ENCODE measurements around the gene TBC1D2B.

TBC1D2B gene

GRCh38 chr15:78035321-78035751, 42.2 kb downstream of the TBC1D2B start:
- intact Hi-C loops (cut with micrococcal nuclease), result loop anchor here (5.0 kb wide), 1 partner anchor 37 kb away; no protein-coding TSS in a partner anchor
- H3K27me3 Mint-ChIP-seq, result no peaks in the 10 kb centered on the region
- H3K27ac Mint-ChIP-seq, result peak overlapping the region; percentile 86
- H3K36me3 Mint-ChIP-seq (ENCODE audit: low read depth), result peaks cover 89% of the 10 kb centered on the region
- no peaks in the 10 kb centered on the region for H3K9me3 Mint-ChIP-seq
- peaks cover 82% of the 10 kb centered on the region for H3K4me1 Mint-ChIP-seq (ENCODE audit: low read depth)
- peak overlapping the region; percentile 37 for H3K4me3 Mint-ChIP-seq

GRCh38 chr15:78034495-78035191, 42.9 kb downstream of the TBC1D2B start:
- intact Hi-C loops (cut with micrococcal nuclease), result loop anchor here (5.0 kb wide), 1 partner anchor 38 kb away; no protein-coding TSS in a partner anchor
- peaks cover 75% of the 10 kb centered on the region for H3K4me1 Mint-ChIP-seq (ENCODE audit: low read depth)
- H3K27ac Mint-ChIP-seq, result peak overlapping the region; percentile 86
- peak overlapping the region; percentile 57 for H3K4me3 Mint-ChIP-seq
- peaks cover 88% of the 10 kb centered on the region for H3K36me3 Mint-ChIP-seq (ENCODE audit: low read depth)
- no peaks in the 10 kb centered on the region for H3K27me3 Mint-ChIP-seq
- H3K9me3 Mint-ChIP-seq, result no peaks in the 10 kb centered on the region

GRCh38 chr15:78033864-78034263, 43.6 kb downstream of the TBC1D2B start:
- H3K4me1 Mint-ChIP-seq (ENCODE audit: low read depth), result peaks cover 68% of the 10 kb centered on the region
- H3K9me3 Mint-ChIP-seq, result no peaks in the 10 kb centered on the region
- intact Hi-C loops (cut with micrococcal nuclease), result no loop called here
- H3K36me3 Mint-ChIP-seq (ENCODE audit: low read depth), result peaks cover 88% of the 10 kb centered on the region
- H3K27me3 Mint-ChIP-seq, result no peaks in the 10 kb centered on the region
- no peak overlapping the region for H3K4me3 Mint-ChIP-seq
- peak overlapping the region; percentile 86 for H3K27ac Mint-ChIP-seq

GRCh38 chr15:78032671-78033070, 44.8 kb downstream of the TBC1D2B start:
- H3K4me3 Mint-ChIP-seq, result peak overlapping the region; percentile 55
- intact Hi-C loops (cut with micrococcal nuclease), result no loop called here
- peaks cover 56% of the 10 kb centered on the region for H3K4me1 Mint-ChIP-seq (ENCODE audit: low read depth)
- H3K9me3 Mint-ChIP-seq, result no peaks in the 10 kb centered on the region
- H3K27ac Mint-ChIP-seq, result peak overlapping the region; percentile 21
- H3K27me3 Mint-ChIP-seq, result no peaks in the 10 kb centered on the region
- H3K36me3 Mint-ChIP-seq (ENCODE audit: low read depth), result peaks cover 88% of the 10 kb centered on the region

- H3K4me3 Mint-ChIP-seq, result no peak overlapping the region
- H3K4me1 Mint-ChIP-seq (ENCODE audit: low read depth), result peaks cover 46% of the 10 kb centered on the region
- intact Hi-C loops (cut with micrococcal nuclease), result no loop called here
- peak overlapping the region; percentile 38 for H3K27ac Mint-ChIP-seq
- H3K9me3 Mint-ChIP-seq, result no peaks in the 10 kb centered on the region
- peaks cover 99% of the 10 kb centered on the region for H3K36me3 Mint-ChIP-seq (ENCODE audit: low read depth)
- no peaks in the 10 kb centered on the region for H3K27me3 Mint-ChIP-seq
Measured at GRCh38 chr15:78024883-78025282, 52.6 kb downstream of the TBC1D2B start.

GRCh38 chr15:78024519-78024870, 53.0 kb downstream of the TBC1D2B start:
- Mint-ChIP-seq H3K36me3 (ENCODE audit: low read depth) (peaks cover 99% of the 10 kb centered on the region), H3K4me1 (ENCODE audit: low read depth) (peaks cover 50% of the 10 kb centered on the region), H3K27ac (peak overlapping the region; percentile 38), H3K4me3 (no peak overlapping the region), H3K9me3 (no peaks in the 10 kb centered on the region), H3K27me3 (no peaks in the 10 kb centered on the region)
- intact Hi-C loops (cut with micrococcal nuclease), result no loop called here

- no peak overlapping the region for H3K4me3 Mint-ChIP-seq
- peak overlapping the region; percentile 38 for H3K27ac Mint-ChIP-seq
- intact Hi-C loops (cut with micrococcal nuclease), result no loop called here
- H3K27me3 Mint-ChIP-seq, result no peaks in the 10 kb centered on the region
- H3K4me1 Mint-ChIP-seq (ENCODE audit: low read depth), result peaks cover 55% of the 10 kb centered on the region
- no peaks in the 10 kb centered on the region for H3K9me3 Mint-ChIP-seq
- H3K36me3 Mint-ChIP-seq (ENCODE audit: low read depth), result peaks cover 96% of the 10 kb centered on the region
Measured at GRCh38 chr15:78023865-78024518, 53.5 kb downstream of the TBC1D2B start.

GRCh38 chr15:78023081-78023665, 54.3 kb downstream of the TBC1D2B start:
- Mint-ChIP-seq H3K9me3 (no peaks in the 10 kb centered on the region), H3K4me3 (no peak overlapping the region), H3K4me1 (ENCODE audit: low read depth) (peaks cover 63% of the 10 kb centered on the region), H3K27ac (peak overlapping the region; percentile 38), H3K27me3 (no peaks in the 10 kb centered on the region), H3K36me3 (ENCODE audit: low read depth) (peaks cover 93% of the 10 kb centered on the region)
- intact Hi-C loops (cut with micrococcal nuclease), result no loop called here

GRCh38 chr15:78021761-78022160, 55.8 kb downstream of the TBC1D2B start:
- no peak overlapping the region for H3K27ac Mint-ChIP-seq

GRCh38 chr15:78020007-78020406, 57.5 kb downstream of the TBC1D2B start:
- peaks cover 51% of the 10 kb centered on the region for H3K4me1 Mint-ChIP-seq (ENCODE audit: low read depth)
- H3K27ac Mint-ChIP-seq, result no peak overlapping the region
- H3K4me3 Mint-ChIP-seq, result no peak overlapping the region
- no peaks in the 10 kb centered on the region for H3K9me3 Mint-ChIP-seq
- intact Hi-C loops (cut with micrococcal nuclease), result no loop called here
- peaks cover 92% of the 10 kb centered on the region for H3K36me3 Mint-ChIP-seq (ENCODE audit: low read depth)
- no peaks in the 10 kb centered on the region for H3K27me3 Mint-ChIP-seq

More at GRCh38 chr15:78021761-78022160, 55.8 kb downstream of the TBC1D2B start:
- intact Hi-C loops (cut with micrococcal nuclease), result no loop called here
- peaks cover 63% of the 10 kb centered on the region for H3K4me1 Mint-ChIP-seq (ENCODE audit: low read depth)
- H3K27me3 Mint-ChIP-seq, result no peaks in the 10 kb centered on the region
- no peak overlapping the region for H3K4me3 Mint-ChIP-seq
- no peaks in the 10 kb centered on the region for H3K9me3 Mint-ChIP-seq
- H3K36me3 Mint-ChIP-seq (ENCODE audit: low read depth), result peaks cover 93% of the 10 kb centered on the region

GRCh38 chr15:78018946-78019644, 58.4 kb downstream of the TBC1D2B start:
- Mint-ChIP-seq H3K36me3 (ENCODE audit: low read depth) (peaks cover 92% of the 10 kb centered on the region), H3K27ac (peak overlapping the region; percentile 73), H3K9me3 (no peaks in the 10 kb centered on the region), H3K4me3 (peak overlapping the region; percentile 13), H3K27me3 (no peaks in the 10 kb centered on the region), H3K4me1 (ENCODE audit: low read depth) (peaks cover 42% of the 10 kb centered on the region)
- intact Hi-C loops (cut with micrococcal nuclease), result no loop called here

- Mint-ChIP-seq H3K36me3 (ENCODE audit: low read depth) (peaks cover 92% of the 10 kb centered on the region), H3K4me3 (no peak overlapping the region), H3K27ac (peak overlapping the region; percentile 73), H3K9me3 (no peaks in the 10 kb centered on the region), H3K27me3 (no peaks in the 10 kb centered on the region), H3K4me1 (ENCODE audit: low read depth) (peaks cover 36% of the 10 kb centered on the region)
- intact Hi-C loops (cut with micrococcal nuclease), result no loop called here
Measured at GRCh38 chr15:78018445-78018844, 59.1 kb downstream of the TBC1D2B start.

GRCh38 chr15:78016860-78017259, 60.7 kb downstream of the TBC1D2B start:
- Mint-ChIP-seq H3K4me3 (no peak overlapping the region), H3K27me3 (no peaks in the 10 kb centered on the region), H3K36me3 (ENCODE audit: low read depth) (peaks cover 92% of the 10 kb centered on the region), H3K9me3 (no peaks in the 10 kb centered on the region), H3K27ac (no peak overlapping the region), H3K4me1 (ENCODE audit: low read depth) (peaks cover 32% of the 10 kb centered on the region)
- intact Hi-C loops (cut with micrococcal nuclease), result no loop called here

GRCh38 chr15:78012643-78013077, 64.9 kb downstream of the TBC1D2B start:
- Mint-ChIP-seq H3K36me3 (ENCODE audit: low read depth) (peaks cover 98% of the 10 kb centered on the region), H3K27me3 (no peaks in the 10 kb centered on the region)
- intact Hi-C loops (cut with micrococcal nuclease), result no loop called here

More at GRCh38 chr15:78012643-78013077, 64.9 kb downstream of the TBC1D2B start:
- Mint-ChIP-seq H3K27ac (no peak overlapping the region), H3K4me1 (ENCODE audit: low read depth) (peaks cover 3% of the 10 kb centered on the region), H3K4me3 (no peak overlapping the region), H3K9me3 (no peaks in the 10 kb centered on the region)

Measured in dendritic cell treated with granulocyte-macrophage colony-stimulating factor and Interleukin-4, amounts not matched to agents 40 ng/mL and 50 ng/mL, for 4 days (primary cell).